NCI-H2227 (cell line): ENCODE results near the gene ARL8A.
"Not testable (repeated sequence)": the region's sequence is repeated elsewhere in the genome, so short reads cannot be mapped to it uniquely, and the experiment has no call there.

Experiments
- DNase-seq: peaks from one replicate; lab custom pipeline; 2025; ENCODE audit not compliant: unreplicated experiment; lab: John Stamatoyannopoulos, UW

ARL8A gene

GRCh38 chr1:202141468-202141867, 3.1 kb downstream of the ARL8A start:
- not testable (repeated sequence) for DNase-seq

GRCh38 chr1:202140833-202141232, 3.7 kb downstream of the ARL8A start:
- DNase-seq: no peak

- peak; percentile 80 for DNase-seq
These were observed 9.3 kb downstream of the ARL8A start for GRCh38 chr1:202135221-202135721.

GRCh38 chr1:202134645-202135172, 9.8 kb downstream of the ARL8A start:
- no peak for DNase-seq

- no peak for DNase-seq
These were observed 10.5 kb downstream of the ARL8A start for GRCh38 chr1:202133989-202134388.

- no peak for DNase-seq
These were observed 11.0 kb downstream of the ARL8A start for GRCh38 chr1:202133496-202133895.

- DNase-seq: no peak
These were observed 11.5 kb downstream of the ARL8A start for GRCh38 chr1:202133001-202133400.

- DNase-seq: no peak
These were observed 12.3 kb downstream of the ARL8A start for GRCh38 chr1:202131956-202132821.

GRCh38 chr1:202130816-202131522, 13.6 kb downstream of the ARL8A start:
- DNase-seq: no peak

- DNase-seq: peak; percentile 47
These were observed 14.2 kb downstream of the ARL8A start for GRCh38 chr1:202130297-202130721.

GRCh38 chr1:202129453-202130296, 14.9 kb downstream of the ARL8A start:
- DNase-seq: no peak

- no peak for DNase-seq
These were observed 16.5 kb downstream of the ARL8A start for GRCh38 chr1:202127836-202128622.

- no peak for DNase-seq
These were observed 17.5 kb downstream of the ARL8A start for GRCh38 chr1:202127061-202127460.

- DNase-seq: no peak
These were observed 18.1 kb downstream of the ARL8A start for GRCh38 chr1:202126426-202126825.

GRCh38 chr1:202125611-202126010, 18.9 kb downstream of the ARL8A start:
- DNase-seq: no peak

GRCh38 chr1:202124142-202124541, 20.4 kb downstream of the ARL8A start:
- DNase-seq: no peak

- DNase-seq: no peak
These were observed 21.2 kb downstream of the ARL8A start for GRCh38 chr1:202123336-202123813.

- DNase-seq: no peak
These were observed 21.8 kb downstream of the ARL8A start, which contains the start of gene GPR37L1 for GRCh38 chr1:202122639-202123335. Gene GPR37L1, plus strand, starts transcription at chr1:202122917. Its CDS starts 47 bp downstream, at chr1:202122964.

- no peak for DNase-seq
These were observed 23.5 kb downstream of the ARL8A start for GRCh38 chr1:202121006-202121405.
